ENCODE measurements around the gene CSNK2A2.

CSNK2A2 gene

DNA sequence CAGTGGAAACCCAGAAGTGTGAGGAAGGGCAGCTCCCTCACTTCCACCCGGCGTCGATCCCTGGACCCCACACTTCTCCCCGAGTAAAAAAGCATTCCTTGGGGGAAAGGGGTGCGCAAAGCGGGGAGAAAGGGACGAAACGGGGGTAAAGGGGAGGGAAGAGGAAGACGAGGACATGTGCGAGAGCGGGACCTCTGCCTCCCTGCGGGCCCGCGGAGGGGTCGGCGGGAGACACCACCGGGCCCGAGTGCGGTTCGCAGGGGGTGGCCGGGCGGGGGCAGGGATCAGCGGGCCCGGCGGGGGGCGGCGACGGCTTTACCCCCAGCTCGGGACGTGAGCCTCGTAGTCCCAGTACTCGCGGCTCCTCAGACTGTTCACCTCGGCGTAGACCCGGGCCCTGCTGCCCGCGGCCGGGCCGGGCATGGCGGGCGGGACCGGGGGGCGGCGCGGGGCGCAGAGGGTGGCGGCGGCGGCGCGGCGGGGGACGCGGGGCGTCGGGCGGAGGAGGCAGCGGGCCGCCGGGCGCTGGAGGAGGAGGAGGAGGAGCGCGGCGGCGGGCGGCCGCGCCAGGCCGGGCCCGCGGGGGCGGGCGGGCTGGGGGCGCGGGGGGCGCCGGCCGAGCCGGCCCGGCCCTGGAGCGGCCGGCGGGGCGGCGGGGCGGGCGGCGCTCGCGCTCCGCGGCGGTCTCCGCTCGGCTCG lies 443 bp downstream of the CSNK2A2 start:
- peaks cover 6% of the 10 kb centered on the region for H3K4me1 ChIP-seq (ENCODE audit: control insufficient read depth, insufficient read depth, low read length)
- H3K27me3 ChIP-seq (replicated peaks; ENCODE audit: control insufficient read depth, insufficient read depth, low read length): peaks cover 6% of the 10 kb centered on the region
- peak; percentile 36 for DNase-seq (ENCODE audit: low read depth)
- H3K9me3 ChIP-seq (ENCODE audit: control insufficient read depth, low read length): no peaks in the 10 kb centered on the region
- peak overlapping the region; percentile 93 for H3K9ac ChIP-seq (ENCODE audit: low read length)
- H3K4me3 ChIP-seq (ENCODE audit: low read length): peak overlapping the region; percentile 97
- H3K36me3 ChIP-seq (ENCODE audit: control insufficient read depth, insufficient read depth, low read length, severe bottlenecking): peaks cover 35% of the 10 kb centered on the region

DNA sequence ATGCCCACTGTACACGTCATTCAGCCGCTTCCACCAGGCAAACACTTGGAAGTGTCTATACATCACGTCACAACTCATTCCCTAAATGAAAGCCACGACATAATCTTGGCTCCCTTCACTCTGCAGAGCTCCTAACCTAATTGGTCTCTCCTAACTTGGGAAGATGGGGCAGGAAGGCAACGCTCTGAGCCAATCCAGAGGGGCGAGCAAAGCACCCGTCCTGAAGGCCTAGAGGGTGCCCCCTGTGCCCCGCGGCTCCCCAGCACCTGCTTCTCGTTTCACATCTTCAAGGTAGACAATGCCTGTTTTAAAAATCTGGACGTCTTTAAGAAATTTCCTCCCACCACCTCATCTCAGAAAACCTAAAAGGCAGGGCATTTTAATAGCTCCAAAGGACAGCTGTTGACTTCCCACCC lies 1.0 kb downstream of the CSNK2A2 start:
- peak overlapping the region; percentile 97 for H3K4me3 ChIP-seq (ENCODE audit: low read length)
- peaks cover 6% of the 10 kb centered on the region for H3K4me1 ChIP-seq (ENCODE audit: control insufficient read depth, insufficient read depth, low read length)
- peak overlapping the region; percentile 93 for H3K9ac ChIP-seq (ENCODE audit: low read length)
- peaks cover 40% of the 10 kb centered on the region for H3K36me3 ChIP-seq (ENCODE audit: control insufficient read depth, insufficient read depth, low read length, severe bottlenecking)
- peak; percentile 19 for DNase-seq (ENCODE audit: low read depth)
- no peaks in the 10 kb centered on the region for H3K9me3 ChIP-seq (ENCODE audit: control insufficient read depth, low read length)
- H3K27me3 ChIP-seq (replicated peaks; ENCODE audit: control insufficient read depth, insufficient read depth, low read length): peaks cover 5% of the 10 kb centered on the region

DNA sequence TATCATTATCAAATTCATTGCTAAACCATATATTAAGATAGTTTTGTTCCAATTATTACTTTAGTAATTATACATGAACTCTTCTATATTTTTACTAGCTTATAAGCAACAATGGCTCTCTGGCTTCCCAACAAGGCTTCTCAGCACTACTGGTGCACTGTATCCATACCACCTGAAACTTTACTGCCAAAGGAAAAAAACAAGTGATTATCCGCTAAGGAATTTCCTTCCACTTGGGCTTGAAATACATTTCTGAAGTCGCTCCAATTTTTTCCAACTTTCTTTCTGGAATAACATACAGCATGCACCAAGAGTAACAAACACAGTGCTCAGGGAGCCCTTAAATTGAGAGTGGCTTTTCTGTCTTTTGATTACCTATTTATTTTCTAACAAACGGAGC lies 2.1 kb downstream of the CSNK2A2 start:
- Histone ChIP-seq H3K27me3 (replicated peaks; ENCODE audit: control insufficient read depth, insufficient read depth, low read length) (no peaks in the 10 kb centered on the region), H3K4me3 (ENCODE audit: low read length) (no peak overlapping the region), H3K9me3 (ENCODE audit: control insufficient read depth, low read length) (no peaks in the 10 kb centered on the region), H3K4me1 (ENCODE audit: control insufficient read depth, insufficient read depth, low read length) (peaks cover 6% of the 10 kb centered on the region), H3K36me3 (ENCODE audit: control insufficient read depth, insufficient read depth, low read length, severe bottlenecking) (peaks cover 52% of the 10 kb centered on the region), H3K9ac (ENCODE audit: low read length) (no peak overlapping the region)
- no peak for DNase-seq (ENCODE audit: low read depth)

DNA sequence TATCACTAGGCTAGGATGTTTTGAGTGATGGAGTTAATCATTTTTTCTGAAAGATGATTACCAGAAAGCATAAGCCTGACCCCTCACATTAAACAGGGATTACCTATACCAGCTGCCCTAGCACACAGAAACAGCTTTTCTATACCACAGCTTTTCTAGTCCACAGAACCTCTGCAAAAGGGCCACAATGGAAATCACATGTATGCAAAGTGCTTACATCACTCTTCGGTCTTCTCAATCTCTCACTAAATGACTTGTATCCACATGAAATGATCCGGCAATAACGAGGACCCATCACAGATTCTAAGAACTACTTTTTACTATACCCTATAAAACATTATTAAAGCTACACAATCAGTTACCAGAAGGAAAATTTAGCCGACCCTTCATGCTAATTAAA lies 2.6 kb downstream of the CSNK2A2 start:
- DNase-seq (ENCODE audit: low read depth): no peak
- Histone ChIP-seq H3K4me1 (ENCODE audit: control insufficient read depth, insufficient read depth, low read length) (peaks cover 6% of the 10 kb centered on the region), H3K9ac (ENCODE audit: low read length) (no peak overlapping the region), H3K4me3 (ENCODE audit: low read length) (no peak overlapping the region), H3K9me3 (ENCODE audit: control insufficient read depth, low read length) (no peaks in the 10 kb centered on the region), H3K36me3 (ENCODE audit: control insufficient read depth, insufficient read depth, low read length, severe bottlenecking) (peaks cover 56% of the 10 kb centered on the region), H3K27me3 (replicated peaks; ENCODE audit: control insufficient read depth, insufficient read depth, low read length) (no peaks in the 10 kb centered on the region)

DNA sequence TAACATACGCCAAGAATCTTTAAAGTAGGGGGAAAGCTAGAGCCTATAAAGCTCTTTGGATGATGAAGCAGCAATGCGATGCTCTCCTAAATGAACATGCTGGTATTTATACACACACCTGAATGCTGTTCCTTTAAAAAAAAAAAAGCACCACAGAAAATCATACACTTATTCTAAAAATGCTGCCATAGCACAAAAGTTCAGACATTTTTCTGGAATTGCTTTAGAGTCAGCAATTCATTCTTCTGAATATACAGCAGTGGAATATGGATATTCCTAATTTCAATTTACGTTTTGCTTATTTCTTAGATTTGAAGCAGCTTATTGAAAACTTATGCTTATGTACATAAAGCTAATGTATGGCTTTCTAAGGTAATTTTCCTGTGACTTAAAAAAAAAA lies 3.1 kb downstream of the CSNK2A2 start:
- Histone ChIP-seq H3K9me3 (ENCODE audit: control insufficient read depth, low read length) (no peaks in the 10 kb centered on the region), H3K9ac (ENCODE audit: low read length) (no peak overlapping the region), H3K36me3 (ENCODE audit: control insufficient read depth, insufficient read depth, low read length, severe bottlenecking) (peaks cover 61% of the 10 kb centered on the region), H3K4me3 (ENCODE audit: low read length) (no peak overlapping the region), H3K4me1 (ENCODE audit: control insufficient read depth, insufficient read depth, low read length) (peaks cover 9% of the 10 kb centered on the region), H3K27me3 (replicated peaks; ENCODE audit: control insufficient read depth, insufficient read depth, low read length) (no peaks in the 10 kb centered on the region)
- no peak for DNase-seq (ENCODE audit: low read depth)

DNA sequence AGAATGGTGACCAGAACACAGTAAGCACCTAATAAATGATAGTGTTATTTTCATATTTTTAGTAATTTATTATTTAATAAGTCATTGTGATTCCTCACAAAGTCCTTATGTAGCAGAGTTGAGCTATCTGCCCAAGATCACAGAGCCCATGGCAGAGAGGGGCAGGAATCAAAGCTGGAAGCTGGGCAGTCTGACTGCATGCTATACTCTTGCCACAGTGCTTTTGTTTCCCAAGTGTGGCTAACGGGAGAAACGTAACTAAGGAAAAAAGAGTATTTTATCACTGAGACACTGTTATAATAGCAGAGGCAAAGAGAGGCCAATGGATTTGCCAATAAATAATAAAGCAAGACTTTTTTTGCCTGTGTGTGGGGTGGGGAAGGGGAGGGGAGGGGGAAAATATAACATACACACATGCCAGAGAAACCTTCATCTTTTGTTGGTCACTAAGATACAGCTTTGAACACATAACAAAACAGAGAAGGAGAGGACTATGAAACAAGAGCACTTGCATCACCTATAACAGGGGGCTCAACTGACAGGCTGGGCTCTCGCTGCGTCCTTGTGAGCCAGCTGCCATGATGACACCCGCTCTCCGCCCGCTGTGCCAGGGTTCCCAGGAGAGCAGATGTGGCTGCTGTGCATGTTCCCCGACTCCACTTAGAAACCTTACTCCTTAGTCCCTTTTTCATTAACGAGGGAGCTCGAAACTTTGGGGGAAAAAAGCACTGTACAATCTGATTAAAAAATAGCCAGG lies 10.1 kb downstream of the CSNK2A2 start:
- no peak overlapping the region for H3K4me3 ChIP-seq (ENCODE audit: low read length)
- peaks cover 96% of the 10 kb centered on the region for H3K36me3 ChIP-seq (ENCODE audit: control insufficient read depth, insufficient read depth, low read length, severe bottlenecking)
- no peaks in the 10 kb centered on the region for H3K27me3 ChIP-seq (replicated peaks; ENCODE audit: control insufficient read depth, insufficient read depth, low read length)
- H3K9ac ChIP-seq (ENCODE audit: low read length): no peak overlapping the region
- H3K4me1 ChIP-seq (ENCODE audit: control insufficient read depth, insufficient read depth, low read length): peaks cover 3% of the 10 kb centered on the region
- DNase-seq (ENCODE audit: low read depth): no peak
- no peaks in the 10 kb centered on the region for H3K9me3 ChIP-seq (ENCODE audit: control insufficient read depth, low read length)

DNA sequence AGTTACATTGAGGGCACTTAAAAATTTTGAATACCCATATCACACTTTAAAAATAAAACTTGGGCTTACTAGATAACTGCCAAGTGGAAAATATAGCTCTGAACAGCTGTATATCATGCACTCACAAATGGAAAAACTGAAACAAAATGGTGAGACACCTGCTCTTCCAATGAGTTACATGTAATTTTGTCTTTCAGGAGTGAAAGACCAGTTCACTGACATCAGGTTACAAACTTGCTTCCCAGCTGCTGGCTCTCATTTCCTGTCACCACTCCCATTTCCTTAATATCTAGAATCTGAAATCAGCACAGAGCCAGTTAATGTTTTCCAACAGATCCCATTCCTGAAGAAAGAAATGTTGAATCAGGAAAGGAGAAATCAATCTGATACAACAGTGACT lies 10.8 kb downstream of the CSNK2A2 start:
- Histone ChIP-seq H3K27me3 (replicated peaks; ENCODE audit: control insufficient read depth, insufficient read depth, low read length) (no peaks in the 10 kb centered on the region), H3K4me3 (ENCODE audit: low read length) (no peak overlapping the region), H3K9me3 (ENCODE audit: control insufficient read depth, low read length) (no peaks in the 10 kb centered on the region), H3K9ac (ENCODE audit: low read length) (no peak overlapping the region), H3K36me3 (ENCODE audit: control insufficient read depth, insufficient read depth, low read length, severe bottlenecking) (peaks cover 93% of the 10 kb centered on the region), H3K4me1 (ENCODE audit: control insufficient read depth, insufficient read depth, low read length) (peaks cover 3% of the 10 kb centered on the region)
- no peak for DNase-seq (ENCODE audit: low read depth)

DNA sequence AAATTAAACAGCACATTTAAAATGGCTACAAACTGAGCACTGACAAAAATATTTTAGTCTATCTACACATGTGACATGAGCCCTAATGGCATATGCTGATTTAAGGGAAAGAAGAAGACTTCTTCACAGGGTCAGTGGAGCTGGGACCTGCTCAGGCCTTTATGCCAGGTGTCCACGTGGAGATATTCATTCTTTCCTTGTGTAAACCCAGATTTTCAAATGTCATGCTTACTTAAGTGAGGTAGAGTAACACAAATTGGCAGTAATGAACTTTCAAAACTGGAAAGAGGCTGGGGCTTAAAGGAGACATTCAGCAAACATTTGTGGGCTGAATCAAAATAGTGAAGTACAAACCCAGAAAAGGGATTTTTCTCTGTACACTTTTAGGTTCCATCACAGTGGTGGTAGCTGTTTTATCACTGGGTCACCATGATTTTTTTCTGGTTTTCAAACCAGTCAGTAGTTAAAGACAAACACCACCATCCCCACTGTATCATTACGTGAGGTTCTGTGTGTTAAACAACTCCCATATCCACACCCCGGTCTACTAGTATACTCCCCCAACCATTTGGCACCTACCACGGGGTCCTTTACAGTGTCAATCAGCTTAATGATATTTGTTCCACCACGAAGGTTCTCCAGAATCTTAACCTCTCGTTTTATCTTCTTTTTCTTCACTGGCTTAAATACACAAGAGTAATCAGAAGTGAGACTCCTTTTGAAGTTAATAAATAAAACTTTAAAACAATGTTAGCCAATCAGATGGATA lies 11.5 kb downstream of the CSNK2A2 start:
- no peaks in the 10 kb centered on the region for H3K9me3 ChIP-seq (ENCODE audit: control insufficient read depth, low read length)
- H3K4me3 ChIP-seq (ENCODE audit: low read length): no peak overlapping the region
- no peaks in the 10 kb centered on the region for H3K27me3 ChIP-seq (replicated peaks; ENCODE audit: control insufficient read depth, insufficient read depth, low read length)
- H3K4me1 ChIP-seq (ENCODE audit: control insufficient read depth, insufficient read depth, low read length): peaks cover 3% of the 10 kb centered on the region
- peaks cover 93% of the 10 kb centered on the region for H3K36me3 ChIP-seq (ENCODE audit: control insufficient read depth, insufficient read depth, low read length, severe bottlenecking)
- DNase-seq (ENCODE audit: low read depth): no peak
- no peak overlapping the region for H3K9ac ChIP-seq (ENCODE audit: low read length)

DNA sequence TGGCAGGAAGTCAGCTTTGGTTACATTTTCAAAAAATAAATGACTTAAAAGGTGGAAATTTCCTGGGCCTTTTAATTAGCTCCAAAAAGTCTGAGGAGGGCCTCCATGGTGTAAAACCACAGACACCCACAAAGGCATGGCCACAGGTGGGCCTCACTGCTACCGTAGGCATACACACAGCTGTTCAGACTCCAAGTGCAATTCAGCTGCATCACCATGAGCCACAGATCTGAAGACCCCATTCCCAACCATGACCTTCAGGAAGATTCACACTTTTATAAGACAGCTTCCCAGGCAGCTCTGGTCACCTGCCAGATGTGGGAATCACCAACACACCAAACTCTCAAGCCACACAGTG lies 20.6 kb downstream of the CSNK2A2 start:
- H3K4me3 ChIP-seq (ENCODE audit: low read length): no peak overlapping the region
- no peaks in the 10 kb centered on the region for H3K27me3 ChIP-seq (replicated peaks; ENCODE audit: control insufficient read depth, insufficient read depth, low read length)
- peaks cover 91% of the 10 kb centered on the region for H3K36me3 ChIP-seq (ENCODE audit: control insufficient read depth, insufficient read depth, low read length, severe bottlenecking)
- no peaks in the 10 kb centered on the region for H3K4me1 ChIP-seq (ENCODE audit: control insufficient read depth, insufficient read depth, low read length)
- no peaks in the 10 kb centered on the region for H3K9me3 ChIP-seq (ENCODE audit: control insufficient read depth, low read length)
- H3K9ac ChIP-seq (ENCODE audit: low read length): no peak overlapping the region
- DNase-seq (ENCODE audit: low read depth): no peak

DNA sequence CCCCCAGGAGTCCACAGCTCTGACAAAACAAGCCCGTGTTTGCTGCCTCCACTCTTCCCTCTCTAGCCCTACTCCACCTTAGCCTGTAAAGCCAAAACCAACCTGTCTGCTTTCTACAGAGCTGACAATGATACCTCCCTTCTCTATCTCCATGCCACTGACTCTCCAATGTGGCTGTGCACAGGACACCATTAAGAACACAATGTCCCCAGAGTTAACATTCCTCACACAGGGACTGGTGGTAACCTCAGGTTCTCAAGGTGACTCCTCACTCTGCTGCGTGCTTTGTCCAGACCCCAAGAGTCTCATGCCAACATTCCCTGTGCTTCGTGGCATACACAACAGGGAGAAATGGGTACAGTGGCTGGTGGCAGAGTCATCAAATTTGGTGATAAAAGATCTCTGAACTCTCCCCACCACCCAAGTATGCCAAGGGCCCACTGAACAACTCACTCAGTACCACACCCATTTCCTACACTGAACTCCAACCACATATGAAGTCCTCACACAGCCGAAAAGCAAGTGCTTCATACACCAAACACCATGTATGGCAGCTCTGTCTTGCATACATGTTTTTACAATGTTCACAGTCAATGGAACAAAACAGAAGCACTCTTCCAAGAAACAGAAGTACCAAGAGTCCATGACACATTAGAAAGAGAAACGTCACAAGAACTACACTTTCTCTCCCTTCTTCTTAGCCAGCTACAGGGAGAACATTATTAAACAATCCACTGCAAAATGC lies 21.1 kb downstream of the CSNK2A2 start:
- no peak overlapping the region for H3K9ac ChIP-seq (ENCODE audit: low read length)
- H3K4me3 ChIP-seq (ENCODE audit: low read length): no peak overlapping the region
- no peak for DNase-seq (ENCODE audit: low read depth)
- H3K36me3 ChIP-seq (ENCODE audit: control insufficient read depth, insufficient read depth, low read length, severe bottlenecking): peaks cover 91% of the 10 kb centered on the region
- H3K4me1 ChIP-seq (ENCODE audit: control insufficient read depth, insufficient read depth, low read length): no peaks in the 10 kb centered on the region
- no peaks in the 10 kb centered on the region for H3K9me3 ChIP-seq (ENCODE audit: control insufficient read depth, low read length)
- H3K27me3 ChIP-seq (replicated peaks; ENCODE audit: control insufficient read depth, insufficient read depth, low read length): no peaks in the 10 kb centered on the region

DNA sequence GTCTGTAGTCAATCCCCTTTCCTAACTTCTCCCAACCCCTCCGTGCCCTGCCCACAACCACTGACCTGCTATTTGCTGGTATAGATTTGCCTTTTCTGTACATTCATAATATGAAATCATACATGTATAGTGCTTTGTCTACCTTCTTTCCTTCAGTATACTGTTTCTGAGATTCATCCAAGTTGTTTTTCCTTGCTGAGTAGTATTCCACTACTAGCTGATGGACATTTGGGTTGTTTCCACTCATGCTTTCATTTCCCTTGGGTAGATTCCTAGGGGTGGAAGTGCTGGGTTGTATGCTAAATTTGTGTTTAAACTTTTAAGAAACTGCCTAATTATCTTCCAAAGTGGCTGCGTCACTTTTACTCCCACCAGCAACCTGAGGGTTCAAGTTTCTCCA lies 27.7 kb downstream of the CSNK2A2 start:
- no peaks in the 10 kb centered on the region for H3K4me1 ChIP-seq (ENCODE audit: control insufficient read depth, insufficient read depth, low read length)
- H3K27me3 ChIP-seq (replicated peaks; ENCODE audit: control insufficient read depth, insufficient read depth, low read length): no peaks in the 10 kb centered on the region
- H3K9ac ChIP-seq (ENCODE audit: low read length): no peak overlapping the region
- peaks cover 92% of the 10 kb centered on the region for H3K36me3 ChIP-seq (ENCODE audit: control insufficient read depth, insufficient read depth, low read length, severe bottlenecking)
- H3K4me3 ChIP-seq (ENCODE audit: low read length): no peak overlapping the region
- no peak for DNase-seq (ENCODE audit: low read depth)
- H3K9me3 ChIP-seq (ENCODE audit: control insufficient read depth, low read length): no peaks in the 10 kb centered on the region

All from adipocyte (in vitro differentiated cells).